HepG2 (cell line): ENCODE results near the gene DUSP15. TPM values are rescaled to one million over a fixed set of nuclear protein-coding genes. Genes with fewer than 3 reads are reported as not detected.

ENCODE experiments used
- ATAC-seq: fragments of 200-7000 bp; cut with Tn5 transposase; 3 replicates; pipeline ENCODE4 v1.9.1; 2020; ENCODE audit warnings: mild to moderate bottlenecking, moderate library complexity
- BruUV-seq: library from RNA; stranded (reverse); fragments of 400-500 nt; replicated peaks from 2 replicates; lab custom pipeline; 2021; lab: Mats Ljungman, UMichigan
- CTCF ChIA-PET: fragments of 300-600 bp; formaldehyde crosslinking; extraction: SDS; loops from one replicate; lab custom pipeline; 2021; ENCODE audit warnings: low total read pairs, inconsistent platforms, low intra/inter-chr PET ratio; lab: Yijun Ruan, JAX
- POLR2A ChIA-PET: fragments of 350-600 bp; sonication (Branson Sonifier 250); formaldehyde crosslinking; loops from one replicate; lab custom pipeline; 2020; ENCODE audit warnings: antibody characterized with exemption, inconsistent platforms; lab: Yijun Ruan, JAX
- DNase-seq: peaks from one replicate; pipeline ENCODE4 v3.0.0-alpha.2; 2015; ENCODE audit warnings: low spot score
- FAIRE-seq: peaks from 3 replicates; lab custom pipeline; 2011; peaks lifted over from hg19 to GRCh38; lab: Jason Lieb, UNC
- H2AFZ ChIP-seq: one replicate; pipeline ENCODE4 v1.6.1; 2011; ENCODE audit warnings: low read length, inconsistent platforms
- H3K27ac ChIP-seq: fragments of 300-600 bp; 3 replicates; pipeline ENCODE4 v1.8.0; 2011; ENCODE audit warnings: mixed run types, mild to moderate bottlenecking, mixed read lengths, low read length, inconsistent platforms; ENCODE audit not compliant: insufficient read depth; ENCODE audit errors: extremely low read length
- H3K27me3 ChIP-seq, 2 experiments: fragments of 200-600 bp in 1 of 2; 2 replicates in 1 of 2; 3 replicates in 1 of 2; pipeline versions ENCODE4 v1.6.0 to v1.8.0; 2011; ENCODE audit warnings: low read length in 2 of 2, mild to moderate bottlenecking in 2 of 2, moderate library complexity in 2 of 2, inconsistent platforms in 1 of 2; ENCODE audit not compliant: insufficient read depth in 2 of 2, control insufficient read depth in 1 of 2
- H3K36me3 ChIP-seq, 2 experiments: fragments of 200-600 bp in 1 of 2; replicated peaks in 1 of 2; 2 replicates in 1 of 2; 3 replicates in 1 of 2; pipeline versions ENCODE4 v1.5.1 to v1.8.0; 2011; ENCODE audit warnings: low read length in 2 of 2, inconsistent platforms in 1 of 2; ENCODE audit not compliant: insufficient read depth in 2 of 2, control insufficient read depth in 1 of 2
- H3K4me1 ChIP-seq: 2 replicates; pipeline ENCODE4 v1.5.1; 2012; ENCODE audit warnings: low read length, inconsistent platforms; ENCODE audit not compliant: insufficient read depth
- H3K4me2 ChIP-seq: 2 replicates; pipeline ENCODE4 v1.6.0; 2011; ENCODE audit warnings: low read depth, low read length, inconsistent platforms
- H3K4me3 ChIP-seq, 3 experiments: fragments of 200-600 bp in 1 of 3; sonication (generic), shearing (Covaris generic) in 1 of 3; replicated peaks in 1 of 3; 2 replicates each; pipeline ENCODE4 v1.5.1; 2011 to 2016; ENCODE audit warnings: low read length in 3 of 3, inconsistent platforms in 2 of 3, low read depth in 2 of 3, mild to moderate bottlenecking in 2 of 3, control low read depth in 1 of 3, mixed read lengths in 1 of 3; ENCODE audit not compliant: insufficient read depth in 1 of 3
- H3K79me2 ChIP-seq: one replicate; pipeline ENCODE4 v1.6.1; 2011; ENCODE audit warnings: low read length, inconsistent platforms; ENCODE audit not compliant: insufficient read depth
- H3K9ac ChIP-seq: 2 replicates; pipeline ENCODE4 v1.6.0; 2011; ENCODE audit warnings: mild to moderate bottlenecking, low read depth, low read length, inconsistent platforms; ENCODE audit not compliant: insufficient read depth
- H3K9me3 ChIP-seq: 2 replicates; pipeline ENCODE4 v1.5.1; 2012; ENCODE audit warnings: mild to moderate bottlenecking, low read length
- H4K20me1 ChIP-seq: 2 replicates; pipeline ENCODE4 v1.6.0; 2011; ENCODE audit warnings: inconsistent platforms, mild to moderate bottlenecking, low read length, moderate library complexity; ENCODE audit not compliant: insufficient read depth
- ADNP ChIP-seq: sonication (generic); formaldehyde crosslinking; IDR thresholded peaks from 2 replicates; pipeline ENCODE4 v1.4.0; 2020; ENCODE audit warnings: missing genetic modification reagents
- ATF1 ChIP-seq: IDR thresholded peaks from 2 replicates; pipeline ENCODE4 v1.6.1; 2016; ENCODE audit warnings: mild to moderate bottlenecking, control low read depth
- LCORL ChIP-seq, 2 experiments: fragments of 450-650 bp in 1 of 2; sonication (generic) in 1 of 2; formaldehyde crosslinking in 1 of 2; IDR thresholded peaks; 2 replicates each; pipeline versions ENCODE4 v1.5.0 to v1.6.1; 2017 to 2020; ENCODE audit warnings: antibody characterized with exemption in 1 of 2, missing genetic modification reagents in 1 of 2
- TBP ChIP-seq: sonication (generic); formaldehyde crosslinking; IDR thresholded peaks from 2 replicates; pipeline ENCODE4 v1.5.0; 2020; ENCODE audit warnings: missing genetic modification reagents
- TEAD2 ChIP-seq: sonication (generic); formaldehyde crosslinking; IDR thresholded peaks from 2 replicates; pipeline ENCODE4 v1.9.0; 2021; ENCODE audit warnings: missing genetic modification reagents
- YEATS2 ChIP-seq: sonication (generic); formaldehyde crosslinking; IDR thresholded peaks from 2 replicates; pipeline ENCODE4 v1.4.0; 2020; ENCODE audit warnings: missing genetic modification reagents, borderline replicate concordance
- ZFP62 ChIP-seq: sonication (generic); formaldehyde crosslinking; IDR thresholded peaks from 2 replicates; pipeline ENCODE4 v1.4.0; 2020; ENCODE audit warnings: missing genetic modification reagents
- ZNF10 ChIP-seq: sonication (generic); formaldehyde crosslinking; IDR thresholded peaks from 2 replicates; pipeline ENCODE4 v1.4.0; 2020; ENCODE audit warnings: mild to moderate bottlenecking, low read depth, missing genetic modification reagents, borderline replicate concordance
- ZNF12 ChIP-seq: sonication (generic); formaldehyde crosslinking; IDR thresholded peaks from 2 replicates; pipeline ENCODE4 v1.5.0; 2020; ENCODE audit warnings: missing genetic modification reagents
- ZNF281 ChIP-seq: sonication (generic); formaldehyde crosslinking; IDR thresholded peaks from 2 replicates; pipeline ENCODE4 v1.4.0; 2020; ENCODE audit warnings: missing genetic modification reagents, borderline replicate concordance
- ZNF282 ChIP-seq: fragments of 450-650 bp; IDR thresholded peaks from 2 replicates; pipeline ENCODE4 v1.6.1; 2018; ENCODE audit not compliant: partially characterized antibody
- ZNF34 ChIP-seq: sonication (generic); formaldehyde crosslinking; IDR thresholded peaks from 2 replicates; pipeline ENCODE4 v1.4.0; 2020; ENCODE audit warnings: mild to moderate bottlenecking, missing genetic modification reagents, borderline replicate concordance
- ZNF557 ChIP-seq: sonication (generic); formaldehyde crosslinking; IDR thresholded peaks from 2 replicates; pipeline ENCODE4 v1.4.0; 2020; ENCODE audit warnings: missing genetic modification reagents
- ZNF567 ChIP-seq: sonication (generic); formaldehyde crosslinking; IDR thresholded peaks from 2 replicates; pipeline ENCODE4 v1.8.1; 2023; ENCODE audit warnings: mild to moderate bottlenecking, missing genetic modification reagents, borderline replicate concordance
- ZNF652 ChIP-seq: IDR thresholded peaks from 2 replicates; pipeline ENCODE4 v1.6.1; 2016; ENCODE audit warnings: low read depth, borderline replicate concordance
- ZNF687 ChIP-seq: sonication (generic); formaldehyde crosslinking; IDR thresholded peaks from 2 replicates; pipeline ENCODE4 v1.5.1; 2020; ENCODE audit warnings: mild to moderate bottlenecking, missing genetic modification reagents, moderate library complexity
- ZNF841 ChIP-seq: sonication (generic); formaldehyde crosslinking; IDR thresholded peaks from 2 replicates; pipeline ENCODE4 v1.8.1; 2023; ENCODE audit warnings: missing genetic modification reagents, borderline replicate concordance
- WGBS: methylation state at CpG from one replicate; pipeline ENCODE4 v1.1.6; 2017; ENCODE audit warnings: low lambda C conversion rate; 5-methylcytosine and 5-hydroxymethylcytosine counted together
- in situ Hi-C: cut with HindIII; loops from 2 replicates; pipeline ENCODE4 v1.10.0; 2017; ENCODE audit warnings: low pct_unique_long_range_greater_than_20kb; ENCODE audit not compliant: extremely low pct_ligation_motif_present
- intact Hi-C: fragments of 100-400 bp; cut with micrococcal nuclease; formaldehyde crosslinking; loops from one replicate; pipeline ENCODE4 v1.10.0; 2022; ENCODE audit not compliant: unreplicated experiment
- polyA plus RNA-seq, 8 experiments: library from polyadenylated mRNA; depleted of rRNA in 3 of 8; stranded (reverse) in 7 of 8; unstranded in 1 of 8; fragments of >200 nt; fragmentation: Illumina TruSeq in 4 of 8; extraction: Trizol in 4 of 8; gene quantifications; 2 replicates each; pipeline versions ENCODE4 v1.2.1 to v1.2.3, GENCODE V29; 2011 to 2016; ENCODE audit warnings: low read depth in 4 of 8, missing spikeins in 1 of 8, mixed read lengths in 1 of 8; ENCODE audit not compliant: insufficient read depth in 1 of 8
- total RNA-seq, 5 experiments: library from RNA; depleted of rRNA; stranded (reverse); fragments of >200 nt; fragmentation: Illumina TruSeq; extraction: Trizol; gene quantifications; 2 replicates each; pipeline ENCODE4 v1.2.3, GENCODE V29; 2016; ENCODE audit warnings: low read depth in 1 of 5

DUSP15 gene
- total and polyA plus RNA-seq, 2 of the 13 experiments (the other 11 are each of a cell fraction or from before 2014, with no cell fraction given), result 0.17 to 0.93 TPM

- ChIA-PET CTCF (no interaction called here), POLR2A (no interaction called here)
- BruUV-seq, result no TSS peak
- Histone ChIP-seq H3K4me3 (no peak overlapping the region), H4K20me1 (no peaks in the 10 kb centered on the region), H3K4me1 (no peaks in the 10 kb centered on the region), H3K36me3 (no peaks in the 10 kb centered on the region), H3K27me3 (peaks cover 6 to 79% of the 10 kb centered on the region in 2 experiments), H3K4me2 (no peak overlapping the region), H3K79me2 (no peaks in the 10 kb centered on the region), H3K9me3 (no peaks in the 10 kb centered on the region), H3K9ac (no peak overlapping the region), H3K27ac (no peak overlapping the region), H2AFZ (no peak overlapping the region)
- FAIRE-seq (no peak), DNase-seq (no peak), ATAC-seq (no peak)
- WGBS, result 4% methylated on average over 15 of the region's 15 CpGs
- intact Hi-C loops, result no loop called here
- in situ Hi-C loops, result no loop called here
- TF ChIP-seq ZNF282 (no peak), ADNP (CRISPR knock-in tag) (no peak), ZNF10 (no peak), TEAD2 (no peak), ZFP62 (no peak), TBP (CRISPR knock-in tag) (no peak), ZNF281 (CRISPR knock-in tag) (no peak), ZNF34 (no peak), ZNF557 (no peak), ATF1 (no peak), ZNF12 (CRISPR knock-in tag) (no peak), ZNF687 (CRISPR knock-in tag) (no peak), ZNF652 (CRISPR knock-in tag) (no peak), ZNF841 (no peak), ZNF567 (CRISPR knock-in tag) (no peak), LCORL (IDR thresholded peaks at IDR 0.05) (no peak), LCORL (CRISPR knock-in tag; IDR thresholded peaks at IDR 0.05) (no peak), YEATS2 (CRISPR knock-in tag) (no peak)
Measured at GRCh38 chr20:31913431-31914157, 43.3 kb upstream of the DUSP15 start.
